ENCODE measurements around the gene EIPR1. TPM values are rescaled to one million over a fixed set of nuclear protein-coding genes. Genes with fewer than 3 reads are reported as not detected.

EIPR1 gene
- total RNA-seq, 1 experiment from 2014 or later, result 27.8 TPM

DNA sequence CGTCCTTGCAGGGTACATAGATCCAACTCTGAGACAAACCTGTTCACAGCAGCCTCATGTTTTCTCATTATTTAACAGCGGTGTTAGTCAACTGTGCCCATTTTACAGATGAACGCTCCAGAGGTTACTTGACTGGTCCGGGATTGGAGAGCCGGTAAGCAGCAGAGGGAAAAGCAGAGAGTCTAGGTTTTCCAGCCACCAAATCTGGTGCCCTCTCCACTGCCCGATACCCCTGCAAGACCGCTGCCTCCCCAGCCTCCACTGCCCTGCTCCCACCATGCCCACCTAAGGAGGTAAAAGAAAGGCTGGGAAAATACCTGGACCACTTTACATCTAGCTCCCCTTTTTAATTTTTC is 51.5 kb downstream of the EIPR1 start:
- no CpG with 5 or more reads among the region's 7 CpGs for WGBS (ENCODE audit: extremely low coverage, insufficient read length, low lambda C conversion rate)
- H2BK5ac ChIP-seq (ENCODE audit: insufficient read length, low read length), result no peak overlapping the region
- no peak overlapping the region for H3K14ac ChIP-seq (ENCODE audit: insufficient read depth, low read length)
- H2AK5ac ChIP-seq (ENCODE audit: insufficient read length, low read length), result no peak overlapping the region
- H3K23ac ChIP-seq (ENCODE audit: insufficient read length, low read depth, low read length), result no peak overlapping the region
- H3K27me3 ChIP-seq (ENCODE audit: insufficient read depth, low read length), result no peaks in the 10 kb centered on the region
- no peak overlapping the region for H4K5ac ChIP-seq (ENCODE audit: insufficient read length, low read depth, low read length)
- TF ChIP-seq, protein P1, sequence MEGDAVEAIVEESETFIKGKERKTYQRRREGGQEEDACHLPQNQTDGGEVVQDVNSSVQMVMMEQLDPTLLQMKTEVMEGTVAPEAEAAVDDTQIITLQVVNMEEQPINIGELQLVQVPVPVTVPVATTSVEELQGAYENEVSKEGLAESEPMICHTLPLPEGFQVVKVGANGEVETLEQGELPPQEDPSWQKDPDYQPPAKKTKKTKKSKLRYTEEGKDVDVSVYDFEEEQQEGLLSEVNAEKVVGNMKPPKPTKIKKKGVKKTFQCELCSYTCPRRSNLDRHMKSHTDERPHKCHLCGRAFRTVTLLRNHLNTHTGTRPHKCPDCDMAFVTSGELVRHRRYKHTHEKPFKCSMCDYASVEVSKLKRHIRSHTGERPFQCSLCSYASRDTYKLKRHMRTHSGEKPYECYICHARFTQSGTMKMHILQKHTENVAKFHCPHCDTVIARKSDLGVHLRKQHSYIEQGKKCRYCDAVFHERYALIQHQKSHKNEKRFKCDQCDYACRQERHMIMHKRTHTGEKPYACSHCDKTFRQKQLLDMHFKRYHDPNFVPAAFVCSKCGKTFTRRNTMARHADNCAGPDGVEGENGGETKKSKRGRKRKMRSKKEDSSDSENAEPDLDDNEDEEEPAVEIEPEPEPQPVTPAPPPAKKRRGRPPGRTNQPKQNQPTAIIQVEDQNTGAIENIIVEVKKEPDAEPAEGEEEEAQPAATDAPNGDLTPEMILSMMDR (conservative IDR thresholded peaks at IDR 0.05), result no peak
- Mint-ChIP-seq H3K4me1 (peaks cover 18 to 31% of the 10 kb centered on the region in 2 experiments), H3K4me3 (no peak overlapping the region), H3K27ac (peak overlapping the region in 1 of 3 experiments; percentile 92; a peak in 2 of 7 replicates), H3K9me3 (peaks cover 8 to 9% of the 10 kb centered on the region in 2 experiments; a peak in 3 of 5 replicates), H3K36me3 (ENCODE audit: insufficient read depth in 1 of 3, low read depth in 3 of 3) (peaks cover 17 to 26% (median 19%) of the 10 kb centered on the region in 3 experiments), H3K27me3 (ENCODE audit: low read depth) (no peaks in the 10 kb centered on the region)
- no peaks in the 10 kb centered on the region for H4K20me1 ChIP-seq (ENCODE audit: control insufficient read depth, insufficient read depth, insufficient read length)
- no peak overlapping the region for H2AFZ ChIP-seq (ENCODE audit: low read length)
- no peaks in the 10 kb centered on the region for H3K79me2 ChIP-seq (ENCODE audit: insufficient read depth, low read length)
- no peak overlapping the region for H2BK12ac ChIP-seq (ENCODE audit: insufficient read length, low read depth, low read length)
- no peak overlapping the region for H3K4me2 ChIP-seq (ENCODE audit: insufficient read depth, insufficient read length, low read length)
- no peak overlapping the region for H4K8ac ChIP-seq (replicated peaks; ENCODE audit: insufficient read length, low read depth, low read length)
- H2BK120ac ChIP-seq (ENCODE audit: low read depth, low read length, poor library complexity, severe bottlenecking), result no peak overlapping the region
- peaks cover 2% of the 10 kb centered on the region; the same call in 1 of the 2 replicates for H3K4me1 ChIP-seq (ENCODE audit: insufficient read depth, low read length)
- H3K56ac ChIP-seq (ENCODE audit: insufficient read length, low read depth, low read length), result no peak overlapping the region
- H3T11ph ChIP-seq (ENCODE audit: low read length), result no peak overlapping the region
- DNase-seq, result no peak
- no peaks in the 10 kb centered on the region for H3K23me2 ChIP-seq (ENCODE audit: insufficient read length, low read depth, low read length, poor library complexity, severe bottlenecking)
- H4K91ac ChIP-seq (ENCODE audit: insufficient read length, low read depth, low read length), result no peak overlapping the region
- H3K18ac ChIP-seq (ENCODE audit: insufficient read length, low read depth, low read length), result no peak overlapping the region
- H3K27ac ChIP-seq (ENCODE audit: insufficient read length, low read depth, low read length), result no peak overlapping the region
- no peak overlapping the region for H3K4ac ChIP-seq (ENCODE audit: low read depth, low read length)
- H3K9ac ChIP-seq (ENCODE audit: extremely low read depth, insufficient read length, low read length), result no peak overlapping the region
- H3K79me1 ChIP-seq (ENCODE audit: insufficient read depth, low read depth, low read length, poor library complexity, severe bottlenecking), result no peaks in the 10 kb centered on the region
- H2BK15ac ChIP-seq (ENCODE audit: low read depth, low read length), result no peak overlapping the region
- no peaks in the 10 kb centered on the region for H3K9me3 ChIP-seq (ENCODE audit: control insufficient read depth, low read depth, low read length)
- H2BK20ac ChIP-seq (ENCODE audit: low read depth, low read length, poor library complexity, severe bottlenecking), result no peak overlapping the region
